ENCODE results near the gene UBA52. TPM values are rescaled to one million over a fixed set of nuclear protein-coding genes. Genes with fewer than 3 reads are reported as not detected.
"Not testable (repeated sequence)": the region's sequence is repeated elsewhere in the genome, so short reads cannot be mapped to it uniquely, and the experiment has no call there.

The UBA52 gene
- total and polyA plus RNA-seq, 2 experiments from 2014 or later = 627 to 1,301 TPM

DNA sequence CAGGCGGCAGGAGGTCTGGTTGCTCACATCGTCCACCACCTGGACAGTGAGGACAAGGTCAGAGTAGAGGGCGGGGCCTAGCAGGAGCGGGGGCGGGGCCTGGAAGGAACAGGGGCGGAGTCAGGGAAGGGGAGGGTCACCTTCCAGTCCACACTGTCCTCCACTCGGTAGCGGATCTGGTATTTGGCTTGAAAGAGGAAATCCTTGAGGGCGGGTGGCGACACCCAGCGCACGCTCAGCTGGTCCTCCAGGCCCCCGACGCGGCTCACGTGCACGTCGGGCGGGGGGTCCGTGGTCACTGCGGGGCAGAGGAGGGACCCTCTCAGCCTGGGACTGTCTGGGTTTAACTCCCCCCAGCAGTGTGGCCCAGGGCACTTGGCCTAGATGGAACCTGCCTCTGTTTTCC, 25.1 kb downstream of the UBA52 start:
- Histone ChIP-seq H3K36me3 (ENCODE audit: insufficient read depth) (no peaks in the 10 kb centered on the region), H4K20me1 (replicated peaks; ENCODE audit: insufficient read depth) (no peaks in the 10 kb centered on the region), H3K27ac (ENCODE audit: low read depth) (no peak overlapping the region), H3K9me2 (ENCODE audit: insufficient read depth) (no peaks in the 10 kb centered on the region), H3K4me3 (peak overlapping the region; percentile 40; the same call in 1 of the 2 replicates), H3F3A (replicated peaks; ENCODE audit: low read depth) (peaks cover 37% of the 10 kb centered on the region), H3K4me1 (ENCODE audit: insufficient read depth) (peaks cover 46% of the 10 kb centered on the region), H2AFZ (peak overlapping the region; percentile 43; the same call in 1 of the 2 replicates), H3K79me2 (replicated peaks; ENCODE audit: insufficient read depth) (no peaks in the 10 kb centered on the region), H3K4me2 (peak overlapping the region; percentile 68), H3K27me3 (ENCODE audit: insufficient read depth) (peaks cover 30% of the 10 kb centered on the region)
- ATAC-seq (peak; percentile 44), DNase-seq (ENCODE audit: low spot score) (peak; percentile 87)
- TF ChIP-seq STAT1 (IDR thresholded peaks at IDR 0.05; ENCODE audit: unreplicated experiment) (no peak), POLR2AphosphoS5 (IDR thresholded peaks at IDR 0.05; ENCODE audit: low read depth) (peak; percentile 42; the same call in 1 of the 2 replicates)
- H3K27me3 Mint-ChIP-seq (ENCODE audit: insufficient read depth, low read depth, poor library complexity) = peaks cover 48% of the 10 kb centered on the region
- no peak overlapping the region for H3K4me3 Mint-ChIP-seq
- peaks cover 4% of the 10 kb centered on the region; the same call in 2 of the 3 replicates for H3K36me3 Mint-ChIP-seq (ENCODE audit: low read depth)
- H3K9me3 Mint-ChIP-seq = no peaks in the 10 kb centered on the region
- H3K4me1 Mint-ChIP-seq = peaks cover 40% of the 10 kb centered on the region
- no peak overlapping the region for H3K27ac Mint-ChIP-seq

DNA sequence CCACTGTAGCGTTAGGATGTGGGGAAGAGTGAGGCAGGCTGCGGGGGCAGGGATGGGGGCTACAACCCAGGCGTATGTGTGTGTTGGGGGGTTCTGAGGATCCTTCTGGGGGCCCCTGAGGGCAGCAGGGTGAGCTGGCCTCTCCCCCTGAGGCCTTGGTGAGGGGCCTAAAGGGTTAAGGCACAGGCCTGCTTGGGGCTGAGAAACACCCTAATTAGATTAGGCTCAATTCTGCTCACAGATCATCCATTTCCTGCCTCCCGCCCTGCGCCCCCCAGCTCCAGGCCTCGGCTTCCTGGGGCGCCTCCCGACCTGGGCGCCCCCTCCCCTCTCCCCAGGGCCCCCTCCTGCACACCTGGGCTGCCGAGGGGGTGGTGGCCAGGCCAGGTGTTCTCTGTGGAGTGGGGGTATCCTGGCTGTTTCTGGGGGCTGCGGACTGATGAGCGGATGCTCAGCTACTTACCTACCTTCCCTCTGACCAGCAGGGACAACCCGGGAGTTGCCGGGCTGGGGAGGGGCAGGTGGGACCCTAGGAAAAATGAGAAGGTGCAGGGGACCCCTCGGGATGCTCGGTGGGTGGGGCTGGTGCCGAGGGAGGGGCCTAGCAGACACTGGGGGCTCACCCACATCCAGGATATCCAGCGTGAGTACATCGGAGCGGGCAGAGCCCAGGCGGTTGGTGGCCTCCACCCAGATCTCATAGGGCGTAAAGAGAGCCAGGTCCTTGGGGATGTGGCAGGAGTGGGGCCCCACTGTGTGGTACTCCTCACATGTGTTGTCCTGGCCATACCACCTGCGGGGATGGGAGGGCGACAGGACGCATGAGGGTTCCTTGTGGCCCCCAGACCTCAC, 26.4 kb downstream of the UBA52 start:
- peaks cover 39% of the 10 kb centered on the region for H3K4me1 Mint-ChIP-seq
- DNase-seq (ENCODE audit: low spot score) (no peak), ATAC-seq (no peak)
- Histone ChIP-seq H3K4me1 (ENCODE audit: insufficient read depth) (peaks cover 46% of the 10 kb centered on the region), H3K79me2 (replicated peaks; ENCODE audit: insufficient read depth) (no peaks in the 10 kb centered on the region), H3K27ac (ENCODE audit: low read depth) (no peak overlapping the region), H3F3A (replicated peaks; ENCODE audit: low read depth) (peaks cover 31% of the 10 kb centered on the region), H3K9me2 (ENCODE audit: insufficient read depth) (no peaks in the 10 kb centered on the region), H3K4me3 (0 out of 2 replicates have a peak overlapping the region, but pooled peaks have one; percentile 10), H4K20me1 (replicated peaks; ENCODE audit: insufficient read depth) (0 out of 2 replicates have a peak, but pooled peaks cover 6% of the 10 kb centered on the region), H2AFZ (no peak overlapping the region), H3K36me3 (ENCODE audit: insufficient read depth) (no peaks in the 10 kb centered on the region), H3K4me2 (peak overlapping the region; percentile 68), H3K27me3 (ENCODE audit: insufficient read depth) (peaks cover 42% of the 10 kb centered on the region)
- H3K27me3 Mint-ChIP-seq (ENCODE audit: insufficient read depth, low read depth, poor library complexity) = peaks cover 57% of the 10 kb centered on the region
- peaks cover 2% of the 10 kb centered on the region; the same call in 1 of the 3 replicates for H3K36me3 Mint-ChIP-seq (ENCODE audit: low read depth)
- H3K4me3 Mint-ChIP-seq = no peak overlapping the region; the same call in 2 of the 3 replicates
- TF ChIP-seq EZH2phosphoT487 (IDR thresholded peaks at IDR 0.05; ENCODE audit: unreplicated experiment) = no peak
- TF ChIP-seq EZH2 (IDR thresholded peaks at IDR 0.05; ENCODE audit: low read depth, unreplicated experiment) = no peak
- TF ChIP-seq JUNB (IDR thresholded peaks at IDR 0.05; ENCODE audit: unreplicated experiment) = no peak
- no peak for TF ChIP-seq ZNF331 (CRISPR knock-in tag; IDR thresholded peaks at IDR 0.05; ENCODE audit: low read depth)
- no peaks in the 10 kb centered on the region for H3K9me3 Mint-ChIP-seq
- H3K27ac Mint-ChIP-seq = no peak overlapping the region

DNA sequence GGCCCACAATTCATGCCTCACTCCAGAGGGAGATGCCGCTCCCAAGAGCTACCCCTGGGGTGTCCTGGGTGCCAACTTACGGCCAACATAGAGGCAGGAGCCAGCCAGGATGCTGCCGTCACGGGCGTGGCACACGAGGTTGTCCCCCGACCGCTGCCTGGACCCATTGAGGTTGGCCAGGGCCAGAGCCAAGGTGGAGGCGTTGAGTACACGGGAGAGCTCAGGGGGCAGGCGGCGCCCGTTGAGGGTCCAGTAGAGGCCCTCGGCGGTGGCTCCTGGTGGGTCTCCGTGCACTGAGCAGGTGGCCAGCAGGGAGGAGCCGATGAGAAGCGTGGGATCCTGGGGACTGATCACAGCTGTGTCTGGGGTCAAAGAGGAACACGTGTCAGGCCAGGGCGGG, 27.8 kb downstream of the UBA52 start:
- Histone ChIP-seq H3F3A (replicated peaks; ENCODE audit: low read depth) (peaks cover 30% of the 10 kb centered on the region), H3K79me2 (replicated peaks; ENCODE audit: insufficient read depth) (no peaks in the 10 kb centered on the region), H3K4me2 (no peak overlapping the region), H3K27ac (ENCODE audit: low read depth) (no peak overlapping the region), H3K4me3 (no peak overlapping the region), H3K4me1 (ENCODE audit: insufficient read depth) (peaks cover 48% of the 10 kb centered on the region), H4K20me1 (replicated peaks; ENCODE audit: insufficient read depth) (0 out of 2 replicates have a peak, but pooled peaks cover 7% of the 10 kb centered on the region), H3K36me3 (ENCODE audit: insufficient read depth) (no peaks in the 10 kb centered on the region), H2AFZ (no peak overlapping the region), H3K9me2 (ENCODE audit: insufficient read depth) (no peaks in the 10 kb centered on the region), H3K27me3 (ENCODE audit: insufficient read depth) (peaks cover 56% of the 10 kb centered on the region)
- no peak overlapping the region for H3K27ac Mint-ChIP-seq
- H3K27me3 Mint-ChIP-seq (ENCODE audit: insufficient read depth, low read depth, poor library complexity) = peaks cover 70% of the 10 kb centered on the region
- no peak for DNase-seq (ENCODE audit: low spot score)
- peaks cover 38% of the 10 kb centered on the region for H3K4me1 Mint-ChIP-seq
- TF ChIP-seq EZH2 (IDR thresholded peaks at IDR 0.05; ENCODE audit: low read depth, unreplicated experiment) = no peak
- TF ChIP-seq STAT1 (IDR thresholded peaks at IDR 0.05; ENCODE audit: unreplicated experiment) = no peak
- no peak for TF ChIP-seq ZNF331 (CRISPR knock-in tag; IDR thresholded peaks at IDR 0.05; ENCODE audit: low read depth)
- no peak for TF ChIP-seq POLR2AphosphoS5 (IDR thresholded peaks at IDR 0.05; ENCODE audit: low read depth)
- ATAC-seq = no peak
- H3K4me3 Mint-ChIP-seq = no peak overlapping the region
- H3K36me3 Mint-ChIP-seq (ENCODE audit: low read depth) = no peaks in the 10 kb centered on the region
- no peaks in the 10 kb centered on the region for H3K9me3 Mint-ChIP-seq

DNA sequence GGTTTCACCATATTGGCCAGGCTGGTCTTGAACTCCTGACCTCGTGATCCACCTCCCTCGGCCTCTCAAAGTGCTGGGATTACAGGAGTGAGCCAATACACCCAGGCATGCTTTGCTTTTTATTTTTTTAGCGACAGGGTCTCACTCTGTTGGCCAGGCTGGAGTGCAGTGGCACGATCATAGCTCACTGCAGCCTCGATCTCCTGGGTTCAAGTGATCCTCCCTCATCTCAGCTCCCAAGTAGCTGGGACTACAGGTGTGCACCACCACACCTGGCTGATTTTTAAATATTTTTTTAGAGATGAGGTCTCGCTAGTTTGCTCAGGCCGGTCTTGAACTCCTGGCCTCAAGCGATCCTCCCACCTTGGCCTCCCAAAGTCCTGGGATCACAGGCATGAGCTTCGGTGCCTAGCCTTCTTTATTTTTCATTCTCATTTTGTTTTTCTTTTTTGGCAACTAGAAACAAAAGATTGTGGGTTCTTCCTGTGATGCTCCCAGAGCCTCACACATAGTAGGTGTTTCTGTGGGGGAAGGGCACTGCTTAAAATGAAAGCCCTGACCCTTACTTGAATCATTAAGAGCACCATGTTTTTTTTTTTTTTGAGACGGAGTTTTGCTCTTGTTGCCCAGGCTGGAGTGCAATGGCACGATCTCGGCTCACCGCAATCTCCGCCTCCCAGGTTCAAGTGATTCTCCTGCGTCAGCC, 29.2 kb downstream of the UBA52 start:
- not testable (repeated sequence) for H3K9me2 ChIP-seq (ENCODE audit: insufficient read depth); H3K4me3 ChIP-seq; H3K36me3 Mint-ChIP-seq (ENCODE audit: low read depth); H3K27ac Mint-ChIP-seq; H3K9me3 Mint-ChIP-seq; H2AFZ ChIP-seq; H3K27ac ChIP-seq (ENCODE audit: low read depth); DNase-seq (ENCODE audit: low spot score); H4K20me1 ChIP-seq (replicated peaks; ENCODE audit: insufficient read depth); H3K4me3 Mint-ChIP-seq; ATAC-seq; H3K4me2 ChIP-seq; H3K79me2 ChIP-seq (replicated peaks; ENCODE audit: insufficient read depth); H3K36me3 ChIP-seq (ENCODE audit: insufficient read depth)
- H3F3A ChIP-seq (replicated peaks; ENCODE audit: low read depth) = peaks cover 23% of the 10 kb centered on the region
- H3K4me1 ChIP-seq (ENCODE audit: insufficient read depth) = peaks cover 40% of the 10 kb centered on the region
- Mint-ChIP-seq H3K4me1 (peaks cover 38% of the 10 kb centered on the region), H3K27me3 (ENCODE audit: insufficient read depth, low read depth, poor library complexity) (peaks cover 73% of the 10 kb centered on the region)
- peaks cover 63% of the 10 kb centered on the region for H3K27me3 ChIP-seq (ENCODE audit: insufficient read depth)
